GM19438 (cell line): ENCODE results near the gene TSSK2.
A peak's percentile ranks its signal among the peaks of the same experiment; 100 is the strongest.

Source experiments
- ATAC-seq: cut with Tn5 transposase; IDR thresholded peaks from one replicate; pipeline ENCODE4 v1.9.1; 2021; ENCODE audit warnings: low read depth; ENCODE audit not compliant: unreplicated experiment

TSSK2 gene

DNA sequence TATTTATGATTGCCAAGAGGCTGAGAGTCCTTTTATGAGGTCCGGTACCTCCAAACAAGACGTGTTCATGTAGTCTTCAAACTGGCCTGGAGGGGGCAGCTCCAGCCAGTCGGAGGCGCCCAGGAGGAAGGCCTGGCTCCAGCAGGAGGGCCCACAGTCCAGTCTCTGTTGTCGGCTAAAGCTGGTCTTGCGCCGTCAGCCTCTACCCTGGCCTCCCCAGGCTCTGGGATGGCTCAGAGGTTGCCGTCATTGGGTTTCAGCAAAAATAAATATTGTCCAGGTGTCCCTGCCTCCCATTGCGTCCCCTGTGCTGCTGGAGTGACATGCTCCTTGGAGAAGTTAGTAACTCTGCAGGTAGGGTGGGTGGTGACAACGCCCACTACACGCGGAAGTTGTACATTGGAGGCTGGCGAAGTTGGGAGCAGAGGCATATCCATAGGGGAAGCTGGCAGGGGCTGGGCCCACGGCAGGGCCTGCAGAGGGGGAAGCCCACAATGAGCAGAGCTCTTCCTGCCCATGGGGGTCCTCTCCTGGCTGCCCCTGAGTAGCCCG is 48.5 kb downstream of the TSSK2 start:
- peak; percentile 40 for ATAC-seq

DNA sequence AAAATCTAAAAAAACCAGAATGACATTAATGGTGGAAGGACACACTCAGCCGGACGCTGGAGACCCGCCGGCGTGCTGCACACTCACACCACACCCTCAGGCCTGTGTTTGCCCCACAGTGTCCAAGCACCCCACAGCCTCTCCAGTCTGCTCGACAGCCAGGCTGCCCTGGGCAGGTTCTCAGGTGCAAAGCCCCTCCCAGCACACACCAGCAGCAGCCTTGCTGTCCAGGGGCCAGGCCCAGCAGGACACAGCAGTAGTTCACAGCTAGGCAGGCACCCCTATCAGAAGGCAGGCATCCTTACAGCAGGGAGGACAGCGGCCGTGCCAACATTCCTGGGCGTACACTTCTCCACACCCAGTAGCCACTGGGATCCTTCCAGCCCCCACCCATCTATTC is 49.1 kb downstream of the TSSK2 start:
- ATAC-seq = no peak

DNA sequence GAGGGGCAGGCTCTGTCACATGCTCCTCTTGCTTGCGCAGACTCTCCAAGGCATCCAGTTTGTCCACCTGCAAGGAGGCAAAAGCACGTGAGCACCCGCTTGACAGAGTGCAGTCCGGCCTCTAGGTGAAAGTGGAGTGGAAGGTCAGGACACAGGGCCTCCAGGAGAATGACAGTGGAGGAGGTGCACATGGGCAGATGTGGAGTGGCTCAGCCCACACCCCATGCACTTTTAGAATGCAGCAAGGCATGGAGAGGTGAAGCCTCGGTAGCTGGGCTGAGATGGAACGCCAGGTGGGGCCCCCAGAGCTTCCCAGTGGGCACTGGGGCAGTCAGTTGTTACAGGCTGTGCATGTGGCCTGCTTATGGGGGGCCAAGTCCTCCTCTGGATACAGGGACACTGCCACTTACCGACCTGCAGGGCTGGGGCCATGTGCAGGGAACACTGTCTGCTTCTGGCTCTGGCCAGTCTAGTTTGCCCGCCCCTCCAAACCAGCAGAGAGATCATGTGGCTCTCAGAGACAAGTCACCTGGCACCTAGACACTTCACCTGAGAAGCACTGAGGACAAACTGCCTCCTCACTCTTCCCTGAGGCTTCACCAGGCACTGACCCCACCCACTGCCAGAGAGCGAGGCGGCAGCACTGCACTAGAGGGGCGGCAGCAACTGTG is 49.8 kb downstream of the TSSK2 start:
- no peak for ATAC-seq

DNA sequence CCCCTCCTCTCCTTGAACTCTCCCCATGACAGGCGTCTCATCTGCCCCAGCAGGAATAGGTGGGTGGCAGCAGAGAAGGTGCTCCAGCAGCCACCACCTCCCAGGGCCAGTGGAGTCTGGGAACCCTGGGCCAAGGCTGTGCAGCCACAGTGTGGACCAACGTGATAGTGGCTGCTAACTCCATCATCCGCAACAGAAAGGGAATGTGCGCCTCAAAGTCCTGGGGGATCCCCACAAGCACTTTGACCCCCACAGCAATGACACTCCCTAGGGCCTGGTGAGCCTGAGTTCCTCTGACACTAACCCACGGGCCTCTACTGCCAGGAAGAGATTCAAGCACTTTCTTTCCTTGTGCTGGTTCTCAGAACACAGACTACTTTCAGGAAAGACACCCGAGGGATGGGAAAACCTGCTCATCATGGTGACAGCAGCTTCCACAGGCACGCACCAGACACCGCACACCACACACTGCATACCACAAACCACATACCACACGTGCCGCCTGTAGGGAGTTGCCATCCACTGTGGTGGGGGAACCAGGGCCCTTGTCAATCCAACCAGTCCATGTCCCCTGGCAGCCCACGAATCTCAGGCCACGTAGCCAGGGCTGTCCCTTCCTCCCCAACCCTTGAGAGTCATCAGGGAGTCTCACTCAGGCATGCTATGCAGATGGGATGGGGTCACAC is 50.8 kb downstream of the TSSK2 start:
- no peak for ATAC-seq
